Hematopoietic multipotent progenitor cell treated with erythropoietin and hydrocortisone succinate and interleukin-3 and kit ligand, for 17 days (in vitro differentiated cells): ENCODE measurements around the gene SERF1B.
"Not testable (repeated sequence)": the region's sequence is repeated elsewhere in the genome, so short reads cannot be mapped to it uniquely, and the experiment has no call there.

Experiments used
- DNase-seq: peaks from one replicate; pipeline ENCODE4 v3.0.0-alpha.2; 2015; ENCODE audit warnings: low spot score

Gene SERF1B

DNA sequence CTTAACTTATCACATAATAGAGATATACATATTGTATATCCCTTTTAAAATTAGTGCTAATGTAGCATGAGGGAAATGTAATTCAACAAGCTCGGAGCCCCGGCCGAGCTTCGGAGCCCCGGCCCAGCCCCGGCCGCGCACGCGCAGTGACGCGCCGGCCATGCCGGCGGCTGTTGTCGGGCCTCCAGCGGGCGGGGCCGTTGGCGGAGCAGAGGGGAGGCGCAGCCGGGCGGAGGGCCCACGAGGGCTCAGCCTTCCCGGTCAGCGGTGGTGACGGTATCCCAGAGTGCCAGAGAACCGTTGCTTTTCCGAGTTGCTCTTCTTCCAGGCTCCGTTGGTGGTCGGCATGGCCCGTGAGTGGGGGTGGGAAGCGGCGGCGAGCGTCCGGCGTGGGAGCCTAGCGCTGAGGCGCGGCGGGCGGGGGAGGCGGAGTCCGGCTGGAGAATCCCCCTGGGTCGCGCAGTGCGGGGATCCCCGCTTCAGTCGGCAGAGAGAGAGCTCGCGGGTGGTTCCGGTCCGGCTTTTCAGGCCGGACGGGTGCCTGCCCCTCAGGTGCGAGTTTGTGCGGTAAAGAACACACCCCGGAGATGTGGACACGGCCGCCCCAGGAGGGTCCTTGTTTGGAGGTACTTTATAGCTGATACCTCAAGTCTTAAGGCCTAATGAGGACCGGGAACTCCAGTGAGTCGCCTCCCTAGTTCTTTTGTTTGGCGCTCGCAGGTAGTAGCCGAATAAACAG is at the start of gene SERF1B:
Gene SERF1B (plus strand): TSS at position 146 of the 739 bp plus-strand sequence. CDS start 201 bp downstream, at position 347.
- DNase-seq: not testable (repeated sequence)

DNA sequence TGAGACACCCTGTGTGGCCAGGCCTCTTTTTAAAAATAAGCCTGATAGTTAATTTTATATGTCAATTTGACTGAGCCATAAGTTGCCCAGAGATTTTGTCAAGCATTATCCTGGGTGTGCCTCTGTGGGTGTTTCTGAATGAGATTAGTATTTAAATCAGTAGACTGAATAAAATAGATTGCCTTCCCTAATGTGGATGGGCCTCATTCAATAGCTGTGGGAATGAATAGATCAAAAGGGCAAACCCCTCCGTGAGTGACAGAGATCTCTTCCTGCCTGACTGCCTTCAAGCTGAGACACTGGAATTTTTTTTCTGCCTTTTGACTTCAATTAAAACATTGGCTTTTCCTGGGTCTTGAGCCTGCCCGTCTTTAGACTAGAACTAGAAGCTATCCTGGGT is 33.3 kb upstream of the SERF1B start:
- DNase-seq: not testable (repeated sequence)

DNA sequence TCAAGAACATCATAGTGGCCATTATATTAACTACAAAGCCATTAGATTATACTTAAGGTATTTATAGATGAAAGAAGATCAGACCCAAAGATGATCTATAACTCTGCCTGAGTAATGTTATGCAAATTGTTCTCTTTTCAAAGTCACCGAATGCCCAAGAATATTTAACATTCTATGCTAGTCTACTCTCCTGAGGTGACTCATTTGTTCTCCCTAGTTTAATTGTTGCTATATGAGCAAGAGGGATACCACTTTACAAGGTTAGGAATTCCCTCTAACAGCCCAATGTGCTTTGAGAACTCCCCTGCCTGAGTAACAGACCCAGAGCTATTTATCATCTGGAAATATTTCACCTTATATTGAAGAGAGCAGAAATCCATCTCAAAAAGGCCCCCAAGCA is 29.5 kb upstream of the SERF1B start:
- DNase-seq: not testable (repeated sequence)

DNA sequence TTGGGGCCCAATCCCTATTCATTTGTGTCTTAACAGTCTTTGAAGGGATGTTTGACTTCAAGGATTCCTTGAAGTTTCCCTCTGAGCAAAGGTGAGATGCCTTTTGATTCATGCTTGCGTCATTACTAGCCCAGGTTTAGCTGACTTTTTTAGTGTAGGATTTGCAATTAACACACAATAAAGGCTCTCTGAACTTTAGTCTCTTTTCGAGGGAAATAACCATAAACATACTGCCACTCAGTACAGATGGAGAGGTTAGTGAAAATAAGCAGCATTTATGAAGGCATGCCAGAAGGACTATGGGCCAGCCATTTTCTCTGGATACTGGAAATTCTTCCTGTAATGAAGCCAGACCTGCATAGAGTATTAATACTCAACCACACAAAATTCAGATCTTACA is 4.4 kb upstream of the SERF1B start:
- DNase-seq: not testable (repeated sequence)

DNA sequence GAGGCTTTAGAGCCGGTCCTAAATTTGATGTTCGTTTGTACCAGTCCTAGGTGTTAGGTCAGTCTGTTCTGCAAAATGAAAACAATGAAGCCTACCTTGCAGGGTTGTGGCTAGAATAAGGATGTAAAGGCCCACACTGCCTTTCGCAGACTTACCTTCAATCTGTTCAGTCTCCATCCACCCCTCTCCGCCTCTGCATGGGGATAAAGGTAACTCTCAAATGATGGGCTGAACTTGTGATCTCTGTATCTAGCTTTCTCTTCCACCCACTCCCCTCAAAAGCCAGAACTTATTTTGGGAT is 744 bp downstream of the SERF1B start:
- DNase-seq: not testable (repeated sequence)

DNA sequence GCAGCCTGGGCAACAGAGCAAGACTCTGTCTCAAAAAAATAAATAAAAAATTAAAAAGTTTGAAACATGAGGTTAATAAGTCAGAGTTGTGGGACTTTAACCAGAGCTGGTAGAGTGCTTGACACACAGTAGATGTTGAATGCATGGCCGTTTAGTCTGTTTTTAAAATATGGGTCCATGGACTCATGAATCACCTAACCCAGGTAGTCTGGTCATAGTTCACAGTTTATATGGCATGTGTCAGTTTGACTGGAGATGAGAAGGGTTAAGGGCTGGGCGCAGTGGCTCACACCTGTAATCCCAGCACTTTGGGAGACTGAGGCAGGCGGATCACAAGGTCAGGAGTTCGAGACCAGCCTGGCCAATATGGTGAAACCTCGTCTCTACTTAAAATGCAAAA is 6.2 kb downstream of the SERF1B start:
- not testable (repeated sequence) for DNase-seq

DNA sequence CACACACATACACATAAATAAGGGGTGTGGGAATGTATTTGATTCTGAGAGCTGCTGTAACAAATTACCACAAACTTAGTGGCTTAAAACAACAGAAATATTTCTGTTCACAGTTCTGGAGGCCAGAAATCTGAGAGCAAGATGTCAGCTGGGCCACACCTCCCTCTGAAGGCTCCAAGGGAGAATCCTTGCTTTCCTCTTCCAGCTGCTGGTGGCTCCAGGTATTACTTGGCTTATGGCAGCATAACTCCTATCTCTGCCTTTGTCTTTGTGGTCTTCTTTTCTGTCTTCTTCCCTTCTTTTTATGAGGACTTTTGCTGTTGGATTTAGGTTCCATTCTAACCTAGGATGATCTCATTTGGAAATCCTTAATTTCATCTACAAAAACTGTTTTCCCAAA is 16.4 kb downstream of the SERF1B start:
- not testable (repeated sequence) for DNase-seq

DNA sequence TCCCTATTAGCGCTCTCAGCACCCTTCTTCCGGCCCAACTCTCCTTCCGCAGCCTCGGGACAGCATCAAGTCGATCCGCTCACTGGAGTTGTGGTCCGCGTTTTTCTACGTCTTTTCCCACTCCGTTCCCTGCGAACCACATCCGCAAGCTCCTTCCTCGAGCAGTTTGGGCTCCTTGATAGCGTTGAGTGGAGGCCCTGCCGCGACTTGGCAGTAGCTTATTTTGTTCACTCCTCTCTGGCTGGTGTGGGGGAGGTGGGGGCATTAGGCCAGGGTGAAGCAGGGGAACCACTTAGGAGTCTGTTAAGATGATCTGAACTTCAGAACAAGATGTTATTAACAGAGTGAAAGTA is 24.7 kb downstream of the SERF1B start:
- not testable (repeated sequence) for DNase-seq

DNA sequence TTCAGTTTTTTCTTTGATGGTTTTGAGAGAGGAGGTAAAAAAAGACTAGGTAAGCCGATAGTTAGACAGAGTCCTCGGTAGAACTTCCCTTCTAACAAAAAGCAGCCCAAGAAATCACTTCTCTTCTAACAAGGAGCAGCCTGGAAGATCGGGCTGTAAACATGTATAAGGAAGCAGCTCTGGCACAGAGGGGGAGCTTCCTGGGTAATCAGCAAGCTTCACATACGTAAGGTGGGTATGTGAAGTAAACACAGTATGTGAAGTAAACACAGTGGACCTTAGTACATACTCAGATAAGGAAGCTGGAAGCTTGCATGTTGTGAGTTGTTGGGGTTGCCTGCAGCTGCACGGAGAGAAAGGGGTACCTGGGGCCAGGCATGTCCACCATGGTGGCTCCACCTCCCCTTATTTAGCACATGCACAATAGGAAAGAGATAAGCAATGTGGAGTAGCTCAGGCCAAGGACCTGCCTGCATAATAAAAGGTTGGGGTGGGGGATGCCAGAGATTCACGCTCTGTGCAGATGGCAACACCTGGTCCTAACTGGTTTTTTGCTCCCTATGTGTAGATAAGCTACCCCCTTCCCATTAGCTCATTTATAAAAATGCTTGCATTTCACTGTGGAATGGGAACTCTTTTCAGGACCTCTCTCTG is 31.4 kb downstream of the SERF1B start:
- not testable (repeated sequence) for DNase-seq

DNA sequence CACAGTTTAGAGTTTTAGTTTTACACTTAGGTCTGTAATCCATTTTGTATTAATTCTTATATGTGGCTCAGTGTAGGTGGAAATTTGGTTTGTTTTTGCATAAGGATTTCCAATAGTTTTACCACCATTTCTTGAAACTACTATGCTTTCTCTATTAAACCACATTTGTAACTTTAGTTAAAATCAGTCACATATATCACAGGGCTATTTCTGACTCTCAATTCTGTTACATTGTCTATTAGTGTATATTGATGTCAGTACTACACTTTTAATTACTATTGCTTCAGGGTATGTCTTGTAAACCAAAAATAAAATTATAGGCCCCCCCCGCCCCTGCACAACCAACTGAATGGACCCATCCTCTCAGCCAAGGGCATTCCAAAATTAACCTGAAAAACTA is 32.1 kb downstream of the SERF1B start:
- not testable (repeated sequence) for DNase-seq

DNA sequence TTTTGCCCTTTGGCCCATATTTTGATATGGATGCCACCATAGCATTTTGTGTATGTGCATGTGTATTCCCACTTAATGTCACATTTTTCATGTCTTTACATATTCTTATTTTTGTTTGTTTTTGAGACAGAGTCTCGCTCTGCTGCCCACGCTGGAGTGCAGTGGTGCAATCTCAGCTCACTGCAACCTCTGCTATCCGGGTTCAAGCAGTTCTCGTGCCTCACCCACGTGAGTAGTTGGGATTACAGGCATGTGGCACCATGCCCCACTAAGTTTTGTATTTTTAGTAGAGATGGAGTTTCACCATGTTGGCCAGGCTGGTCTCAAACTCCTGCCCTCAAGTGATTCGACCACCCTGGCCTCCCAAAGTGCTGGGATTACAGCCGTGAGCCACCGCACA is 52.6 kb downstream of the SERF1B start:
- DNase-seq: not testable (repeated sequence)

DNA sequence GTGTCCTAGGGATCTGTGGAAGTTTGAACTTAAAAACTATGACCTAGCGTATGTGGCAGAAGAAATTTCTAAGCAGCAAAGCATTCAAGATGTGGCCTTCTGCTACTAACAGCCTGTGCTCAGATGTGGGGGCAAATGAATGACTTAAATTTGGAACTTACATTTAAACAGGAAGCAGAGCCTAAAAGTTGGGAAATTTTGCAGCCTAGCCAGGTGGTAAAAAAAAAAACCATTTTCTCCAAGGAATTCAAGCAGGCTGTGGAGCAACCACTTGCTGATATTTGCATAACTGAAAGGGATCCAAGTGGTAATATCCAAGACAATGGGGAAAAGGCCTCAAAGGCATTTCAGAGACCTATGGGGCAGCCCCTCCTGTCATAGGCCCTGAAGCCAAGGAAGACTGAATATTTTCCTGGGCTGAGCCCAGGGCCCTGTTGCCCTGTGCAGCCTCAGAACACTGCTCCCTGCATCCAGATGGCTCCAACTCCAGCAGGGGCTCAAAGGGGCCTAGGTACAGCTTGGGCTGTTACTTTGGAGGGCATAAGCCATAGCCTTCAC is 63.9 kb downstream of the SERF1B start:
- DNase-seq: not testable (repeated sequence)

DNA sequence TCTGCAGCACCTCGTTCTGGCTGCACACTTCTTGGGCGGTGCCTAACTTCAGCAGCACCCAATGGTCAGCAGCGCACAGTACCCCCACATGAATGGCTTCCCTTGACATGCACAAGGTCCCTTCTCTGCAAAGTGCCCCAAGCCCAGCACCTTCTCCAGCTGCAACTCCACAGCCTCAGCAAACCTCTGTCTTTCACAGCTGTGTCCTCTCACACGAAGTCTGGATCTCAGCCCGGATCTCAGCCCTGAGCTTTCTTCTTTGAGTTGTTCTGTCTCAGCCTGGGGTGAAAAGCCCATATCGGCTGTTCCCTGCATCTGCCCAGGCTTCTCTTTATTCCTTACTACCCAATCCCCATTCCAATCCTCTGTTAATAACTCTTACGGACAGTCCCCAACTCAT is 66.7 kb downstream of the SERF1B start:
- not testable (repeated sequence) for DNase-seq
